Neural cell (in vitro differentiated cells): Measurements from ENCODE around the gene GRHL1. TPM values are rescaled to one million over a fixed set of nuclear protein-coding genes. Genes with fewer than 3 reads are reported as not detected.

Source experiments
- H2AFZ ChIP-seq: fragments of 200-600, 300-800 bp; sonication (generic), shearing (Covaris generic); 2 replicates; pipeline ENCODE4 v1.6.0; 2014; ENCODE audit warnings: low read depth, mild to moderate bottlenecking, antibody characterized with exemption, low read length, moderate library complexity
- H3F3A ChIP-seq: fragments of 200-600 bp; shearing (Covaris generic); 2 replicates; pipeline ENCODE4 v1.6.1; 2016; ENCODE audit warnings: mild to moderate bottlenecking, moderate library complexity, mixed read lengths, antibody characterized with exemption, low read length; ENCODE audit not compliant: insufficient read depth, poor library complexity, severe bottlenecking
- H3K27ac ChIP-seq: fragments of 200-600, 300-800 bp; sonication (generic), shearing (Covaris generic); 2 replicates; pipeline ENCODE4 v1.5.1; 2014; ENCODE audit warnings: mild to moderate bottlenecking, low read length, moderate library complexity
- H3K27me3 ChIP-seq: fragments of 300-800, 200-600 bp; sonication (generic), shearing (Covaris generic); 2 replicates; pipeline ENCODE4 v1.6.0; 2014; ENCODE audit warnings: mild to moderate bottlenecking, low read depth, low read length, moderate library complexity; ENCODE audit not compliant: insufficient read depth
- H3K36me3 ChIP-seq: fragments of 300-800, 200-600 bp; sonication (generic), shearing (Covaris generic); 2 replicates; pipeline ENCODE4 v1.5.1; 2014; ENCODE audit warnings: mild to moderate bottlenecking, antibody characterized with exemption, low read length, moderate library complexity; ENCODE audit not compliant: insufficient read depth
- H3K4me2 ChIP-seq: fragments of 300-800, 200-600 bp; sonication (generic), shearing (Covaris generic); 2 replicates; pipeline ENCODE4 v1.6.0; 2014; ENCODE audit warnings: mild to moderate bottlenecking, low read length
- H3K4me3 ChIP-seq: fragments of 300-800, 200-600 bp; sonication (generic), shearing (Covaris generic); 2 replicates; pipeline ENCODE4 v1.5.1; 2014; ENCODE audit warnings: mild to moderate bottlenecking, low read length, moderate library complexity
- H3K79me2 ChIP-seq: fragments of 200-600 bp; shearing (Covaris generic); replicated peaks from 2 replicates; pipeline ENCODE4 v1.6.0; 2014; ENCODE audit warnings: mild to moderate bottlenecking, low read length, moderate library complexity; ENCODE audit not compliant: insufficient read depth
- H3K9ac ChIP-seq: fragments of 300-800, 200-600 bp; sonication (generic), shearing (Covaris generic); 2 replicates; pipeline ENCODE4 v1.6.1; 2016; ENCODE audit warnings: mild to moderate bottlenecking, low read length, mixed read lengths
- H3K9me2 ChIP-seq: fragments of 200-600 bp; shearing (Covaris generic); 2 replicates; pipeline ENCODE4 v1.6.1; 2016; ENCODE audit warnings: mild to moderate bottlenecking, low read length, mixed read lengths; ENCODE audit not compliant: insufficient read depth
- H3K9me3 ChIP-seq: fragments of 200-600, 300-800 bp; sonication (generic), shearing (Covaris generic); 2 replicates; pipeline ENCODE4 v1.6.1; 2016; ENCODE audit warnings: mild to moderate bottlenecking, mixed run types, low read length, moderate library complexity, mixed read lengths
- H4K20me1 ChIP-seq: fragments of 200-600 bp; shearing (Covaris generic); 2 replicates; pipeline ENCODE4 v1.6.1; 2016; ENCODE audit warnings: mild to moderate bottlenecking, mixed run types; ENCODE audit not compliant: insufficient read depth
- EP300 ChIP-seq: fragments of 450-650 bp; conservative IDR thresholded peaks from 2 replicates; pipeline ENCODE4 v1.6.1; 2014; ENCODE audit warnings: antibody characterized with exemption, mild to moderate bottlenecking, moderate library complexity; ENCODE audit not compliant: poor library complexity, severe bottlenecking
- EZH2 ChIP-seq: fragments of 200-600, 300-800 bp; shearing (Covaris generic), sonication (generic); IDR thresholded peaks from 2 replicates; pipeline ENCODE4 v1.6.1; 2014; ENCODE audit warnings: antibody characterized with exemption, low read length, borderline replicate concordance, mild to moderate bottlenecking; ENCODE audit not compliant: insufficient read depth, poor library complexity, severe bottlenecking
- MXI1 ChIP-seq: fragments of 450-650 bp; conservative IDR thresholded peaks from 2 replicates; pipeline ENCODE4 v1.6.1; 2014; ENCODE audit warnings: antibody characterized with exemption, mild to moderate bottlenecking; ENCODE audit not compliant: poor library complexity, severe bottlenecking
- POLR2AphosphoS5 ChIP-seq: IDR thresholded peaks from 2 replicates; pipeline ENCODE4 v1.6.1; 2012
- RAD21 ChIP-seq: fragments of 450-650 bp; conservative IDR thresholded peaks from 2 replicates; pipeline ENCODE4 v1.6.1; 2014; ENCODE audit warnings: antibody characterized with exemption, mild to moderate bottlenecking, moderate library complexity
- SMC3 ChIP-seq: fragments of 450-650 bp; conservative IDR thresholded peaks from 2 replicates; pipeline ENCODE4 v1.6.1; 2014; ENCODE audit warnings: antibody characterized with exemption, mild to moderate bottlenecking, moderate library complexity; ENCODE audit not compliant: poor library complexity
- TAF1 ChIP-seq: IDR thresholded peaks from 2 replicates; pipeline ENCODE4 v1.6.1; 2012; ENCODE audit warnings: low read depth
- polyA plus RNA-seq: library from polyadenylated mRNA; depleted of rRNA; stranded (reverse); fragments of >200 nt; gene quantifications from 2 replicates; pipeline ENCODE4 v1.2.3, GENCODE V29; 2014
- TF ChIP-seq, protein P1 (sequence below): fragments of 450-650 bp; IDR thresholded peaks from 2 replicates; pipeline ENCODE4 v1.5.1; 2014; ENCODE audit warnings: antibody characterized with exemption, mild to moderate bottlenecking, moderate library complexity; ENCODE audit not compliant: poor library complexity, severe bottlenecking
- TF ChIP-seq, protein P2 (sequence below): IDR thresholded peaks from 2 replicates; pipeline ENCODE4 v1.6.1; 2012; ENCODE audit warnings: borderline replicate concordance

GRHL1 gene
- polyA plus RNA-seq, 1 donor from 2014 or later: 26.3 TPM

DNA sequence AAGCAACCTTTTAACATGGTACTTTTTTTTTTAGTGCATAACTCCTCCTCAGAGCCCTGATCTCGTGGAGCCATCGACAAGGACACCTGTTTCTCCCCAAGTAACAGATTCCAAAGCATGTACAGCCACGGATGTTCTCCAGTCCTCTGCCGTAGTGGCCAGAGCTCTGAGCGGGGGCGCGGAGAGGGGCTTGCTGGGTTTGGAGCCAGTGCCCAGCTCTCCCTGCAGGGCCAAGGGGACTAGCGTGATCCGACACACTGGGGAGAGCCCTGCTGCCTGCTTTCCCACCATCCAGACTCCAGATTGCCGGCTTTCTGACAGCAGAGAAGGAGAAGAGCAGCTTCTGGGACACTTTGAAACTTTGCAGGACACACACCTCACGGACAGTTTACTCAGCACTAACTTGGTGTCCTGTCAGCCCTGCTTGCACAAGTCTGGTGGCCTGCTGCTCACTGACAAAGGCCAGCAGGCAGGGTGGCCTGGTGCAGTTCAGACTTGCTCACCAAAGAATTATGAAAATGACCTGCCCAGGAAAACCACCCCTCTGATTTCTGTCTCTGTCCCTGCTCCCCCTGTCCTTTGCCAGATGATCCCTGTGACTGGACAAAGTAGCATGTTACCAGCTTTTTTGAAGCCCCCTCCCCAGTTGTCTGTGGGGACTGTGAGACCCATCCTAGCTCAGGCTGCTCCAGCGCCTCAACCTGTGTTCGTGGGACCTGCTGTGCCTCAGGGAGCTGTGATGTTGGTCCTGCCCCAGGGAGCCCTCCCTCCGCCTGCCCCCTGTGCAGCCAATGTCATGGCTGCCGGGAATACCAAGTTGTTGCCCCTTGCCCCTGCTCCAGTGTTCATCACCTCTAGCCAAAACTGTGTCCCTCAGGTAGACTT lies 96.4 kb downstream of the GRHL1 start:
- H3K9me3 ChIP-seq: no peaks in the 10 kb centered on the region
- H3K9ac ChIP-seq: no peak overlapping the region
- H3K4me3 ChIP-seq: no peak overlapping the region
- H3K27me3 ChIP-seq: no peaks in the 10 kb centered on the region
- no peak overlapping the region for H3K27ac ChIP-seq
- H3K9me2 ChIP-seq: no peaks in the 10 kb centered on the region
- H2AFZ ChIP-seq: no peak overlapping the region
- no peak for TF ChIP-seq EZH2
- TF ChIP-seq SMC3: no peak
- no peak for TF ChIP-seq EP300
- TF ChIP-seq, protein P1, sequence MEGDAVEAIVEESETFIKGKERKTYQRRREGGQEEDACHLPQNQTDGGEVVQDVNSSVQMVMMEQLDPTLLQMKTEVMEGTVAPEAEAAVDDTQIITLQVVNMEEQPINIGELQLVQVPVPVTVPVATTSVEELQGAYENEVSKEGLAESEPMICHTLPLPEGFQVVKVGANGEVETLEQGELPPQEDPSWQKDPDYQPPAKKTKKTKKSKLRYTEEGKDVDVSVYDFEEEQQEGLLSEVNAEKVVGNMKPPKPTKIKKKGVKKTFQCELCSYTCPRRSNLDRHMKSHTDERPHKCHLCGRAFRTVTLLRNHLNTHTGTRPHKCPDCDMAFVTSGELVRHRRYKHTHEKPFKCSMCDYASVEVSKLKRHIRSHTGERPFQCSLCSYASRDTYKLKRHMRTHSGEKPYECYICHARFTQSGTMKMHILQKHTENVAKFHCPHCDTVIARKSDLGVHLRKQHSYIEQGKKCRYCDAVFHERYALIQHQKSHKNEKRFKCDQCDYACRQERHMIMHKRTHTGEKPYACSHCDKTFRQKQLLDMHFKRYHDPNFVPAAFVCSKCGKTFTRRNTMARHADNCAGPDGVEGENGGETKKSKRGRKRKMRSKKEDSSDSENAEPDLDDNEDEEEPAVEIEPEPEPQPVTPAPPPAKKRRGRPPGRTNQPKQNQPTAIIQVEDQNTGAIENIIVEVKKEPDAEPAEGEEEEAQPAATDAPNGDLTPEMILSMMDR: no peak
- TF ChIP-seq POLR2AphosphoS5: no peak
- TF ChIP-seq, protein P2, sequence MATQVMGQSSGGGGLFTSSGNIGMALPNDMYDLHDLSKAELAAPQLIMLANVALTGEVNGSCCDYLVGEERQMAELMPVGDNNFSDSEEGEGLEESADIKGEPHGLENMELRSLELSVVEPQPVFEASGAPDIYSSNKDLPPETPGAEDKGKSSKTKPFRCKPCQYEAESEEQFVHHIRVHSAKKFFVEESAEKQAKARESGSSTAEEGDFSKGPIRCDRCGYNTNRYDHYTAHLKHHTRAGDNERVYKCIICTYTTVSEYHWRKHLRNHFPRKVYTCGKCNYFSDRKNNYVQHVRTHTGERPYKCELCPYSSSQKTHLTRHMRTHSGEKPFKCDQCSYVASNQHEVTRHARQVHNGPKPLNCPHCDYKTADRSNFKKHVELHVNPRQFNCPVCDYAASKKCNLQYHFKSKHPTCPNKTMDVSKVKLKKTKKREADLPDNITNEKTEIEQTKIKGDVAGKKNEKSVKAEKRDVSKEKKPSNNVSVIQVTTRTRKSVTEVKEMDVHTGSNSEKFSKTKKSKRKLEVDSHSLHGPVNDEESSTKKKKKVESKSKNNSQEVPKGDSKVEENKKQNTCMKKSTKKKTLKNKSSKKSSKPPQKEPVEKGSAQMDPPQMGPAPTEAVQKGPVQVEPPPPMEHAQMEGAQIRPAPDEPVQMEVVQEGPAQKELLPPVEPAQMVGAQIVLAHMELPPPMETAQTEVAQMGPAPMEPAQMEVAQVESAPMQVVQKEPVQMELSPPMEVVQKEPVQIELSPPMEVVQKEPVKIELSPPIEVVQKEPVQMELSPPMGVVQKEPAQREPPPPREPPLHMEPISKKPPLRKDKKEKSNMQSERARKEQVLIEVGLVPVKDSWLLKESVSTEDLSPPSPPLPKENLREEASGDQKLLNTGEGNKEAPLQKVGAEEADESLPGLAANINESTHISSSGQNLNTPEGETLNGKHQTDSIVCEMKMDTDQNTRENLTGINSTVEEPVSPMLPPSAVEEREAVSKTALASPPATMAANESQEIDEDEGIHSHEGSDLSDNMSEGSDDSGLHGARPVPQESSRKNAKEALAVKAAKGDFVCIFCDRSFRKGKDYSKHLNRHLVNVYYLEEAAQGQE: no peak
- no peak for TF ChIP-seq TAF1
- no peak for TF ChIP-seq RAD21
- no peak for TF ChIP-seq MXI1
- no peaks in the 10 kb centered on the region for H3K36me3 ChIP-seq
- H3K79me2 ChIP-seq: no peaks in the 10 kb centered on the region
- no peak overlapping the region for H3K4me2 ChIP-seq
- H3F3A ChIP-seq: no peaks in the 10 kb centered on the region
- H4K20me1 ChIP-seq: no peaks in the 10 kb centered on the region

DNA sequence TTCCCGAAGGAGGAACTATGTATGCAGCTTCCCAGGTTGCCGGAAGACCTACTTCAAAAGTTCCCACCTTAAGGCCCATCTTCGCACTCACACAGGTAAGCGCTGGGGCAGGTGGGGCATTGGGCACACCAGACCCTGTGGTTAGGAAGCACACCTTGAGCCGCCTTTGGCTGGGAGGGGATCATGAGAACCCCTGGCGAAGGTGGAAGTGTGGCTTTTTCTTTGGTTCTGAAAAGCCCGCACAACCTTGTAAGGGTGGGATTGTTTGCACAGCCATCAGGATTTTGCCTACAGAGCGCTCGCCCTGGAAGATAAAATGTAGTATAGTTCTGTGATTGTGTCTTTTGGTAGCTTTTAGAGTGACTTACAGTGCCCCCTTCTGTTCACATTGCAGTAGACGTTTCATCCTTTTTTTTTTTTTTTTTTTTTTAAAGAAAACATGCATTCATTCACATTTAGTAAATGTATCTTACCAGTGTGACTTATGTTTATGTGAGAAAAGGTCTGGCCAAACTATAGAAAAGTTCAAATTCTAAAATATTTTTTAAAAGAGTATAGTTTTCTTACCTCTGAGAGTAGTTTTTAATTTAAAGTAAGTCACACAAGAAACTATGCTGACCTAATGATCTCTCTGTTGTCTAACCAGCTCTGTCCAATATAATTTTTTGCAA lies 97.1 kb downstream of the GRHL1 start:
- Histone ChIP-seq H3K9me2 (no peaks in the 10 kb centered on the region), H3F3A (no peaks in the 10 kb centered on the region), H3K9ac (no peak overlapping the region), H3K27me3 (no peaks in the 10 kb centered on the region), H3K79me2 (no peaks in the 10 kb centered on the region), H3K4me2 (no peak overlapping the region), H3K4me3 (no peak overlapping the region), H4K20me1 (no peaks in the 10 kb centered on the region), H2AFZ (no peak overlapping the region), H3K36me3 (no peaks in the 10 kb centered on the region), H3K9me3 (no peaks in the 10 kb centered on the region), H3K27ac (no peak overlapping the region)
- TF ChIP-seq, protein P1: peak; percentile 81
- TF ChIP-seq POLR2AphosphoS5: no peak
- no peak for TF ChIP-seq TAF1
- TF ChIP-seq RAD21: peak; percentile 79
- TF ChIP-seq SMC3: peak; percentile 80
